22Rv1 (cell line): ENCODE results near the gene FOCAD.

Experiments used
- ZFX ChIP-seq: fragments of 450-650 bp; IDR thresholded peaks from 2 replicates; pipeline ENCODE4 v1.6.1; 2017; ENCODE audit warnings: antibody characterized with exemption, borderline replicate concordance
- TF ChIP-seq, protein P1 (sequence below): fragments of 450-650 bp; IDR thresholded peaks from 2 replicates; pipeline ENCODE4 v1.5.1; 2017; ENCODE audit warnings: mild to moderate bottlenecking

DNA sequence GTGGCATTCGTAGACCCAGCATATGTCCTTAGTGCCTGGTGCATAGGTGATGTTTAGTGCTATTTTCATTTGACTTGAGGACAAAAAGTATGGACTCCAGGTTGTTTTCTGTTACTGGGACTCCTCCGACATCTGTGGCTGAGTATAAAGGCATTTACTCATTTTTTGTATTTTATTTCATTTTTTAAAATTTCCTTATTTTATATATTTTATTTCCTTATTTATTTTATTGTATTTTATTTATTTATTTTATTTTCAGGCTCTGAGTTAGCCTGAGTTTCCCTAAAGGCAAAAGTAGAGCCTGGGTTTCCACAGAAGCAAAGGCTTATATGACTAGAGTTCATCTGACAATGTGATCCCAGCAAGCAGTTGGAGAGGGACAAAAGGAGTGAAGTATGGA, 91.6 kb downstream of the FOCAD start:
- TF ChIP-seq, protein P1, sequence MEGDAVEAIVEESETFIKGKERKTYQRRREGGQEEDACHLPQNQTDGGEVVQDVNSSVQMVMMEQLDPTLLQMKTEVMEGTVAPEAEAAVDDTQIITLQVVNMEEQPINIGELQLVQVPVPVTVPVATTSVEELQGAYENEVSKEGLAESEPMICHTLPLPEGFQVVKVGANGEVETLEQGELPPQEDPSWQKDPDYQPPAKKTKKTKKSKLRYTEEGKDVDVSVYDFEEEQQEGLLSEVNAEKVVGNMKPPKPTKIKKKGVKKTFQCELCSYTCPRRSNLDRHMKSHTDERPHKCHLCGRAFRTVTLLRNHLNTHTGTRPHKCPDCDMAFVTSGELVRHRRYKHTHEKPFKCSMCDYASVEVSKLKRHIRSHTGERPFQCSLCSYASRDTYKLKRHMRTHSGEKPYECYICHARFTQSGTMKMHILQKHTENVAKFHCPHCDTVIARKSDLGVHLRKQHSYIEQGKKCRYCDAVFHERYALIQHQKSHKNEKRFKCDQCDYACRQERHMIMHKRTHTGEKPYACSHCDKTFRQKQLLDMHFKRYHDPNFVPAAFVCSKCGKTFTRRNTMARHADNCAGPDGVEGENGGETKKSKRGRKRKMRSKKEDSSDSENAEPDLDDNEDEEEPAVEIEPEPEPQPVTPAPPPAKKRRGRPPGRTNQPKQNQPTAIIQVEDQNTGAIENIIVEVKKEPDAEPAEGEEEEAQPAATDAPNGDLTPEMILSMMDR: no peak
- TF ChIP-seq ZFX: no peak
